Germinal center (tissue), 1 donor: ENCODE measurements around the gene NFATC2.

Source experiments
- DNase-seq: peaks from one replicate; pipeline ENCODE4 v3.0.0; 2012; ENCODE audit warnings: mixed read lengths, low spot score

Gene NFATC2

DNA sequence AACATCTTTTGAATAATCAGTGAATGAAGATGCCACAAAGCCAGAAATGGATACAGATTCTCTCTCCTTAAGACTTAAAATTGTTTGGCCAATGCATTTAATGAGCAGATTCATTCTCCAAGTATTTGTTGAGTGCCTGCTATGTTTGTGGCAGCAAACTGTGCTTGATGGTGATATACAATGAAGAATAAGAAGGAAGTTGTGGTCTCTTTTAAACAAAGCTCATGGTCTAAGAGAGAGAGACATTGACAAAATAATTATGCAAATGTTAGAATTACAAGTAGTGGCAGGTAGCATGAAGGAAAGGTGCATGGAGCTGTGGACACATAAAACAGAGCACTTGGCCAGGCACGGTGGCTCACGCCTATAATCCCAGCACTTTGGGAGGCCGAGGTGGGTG, 28.3 kb downstream of the NFATC2 start:
- no peak for DNase-seq

DNA sequence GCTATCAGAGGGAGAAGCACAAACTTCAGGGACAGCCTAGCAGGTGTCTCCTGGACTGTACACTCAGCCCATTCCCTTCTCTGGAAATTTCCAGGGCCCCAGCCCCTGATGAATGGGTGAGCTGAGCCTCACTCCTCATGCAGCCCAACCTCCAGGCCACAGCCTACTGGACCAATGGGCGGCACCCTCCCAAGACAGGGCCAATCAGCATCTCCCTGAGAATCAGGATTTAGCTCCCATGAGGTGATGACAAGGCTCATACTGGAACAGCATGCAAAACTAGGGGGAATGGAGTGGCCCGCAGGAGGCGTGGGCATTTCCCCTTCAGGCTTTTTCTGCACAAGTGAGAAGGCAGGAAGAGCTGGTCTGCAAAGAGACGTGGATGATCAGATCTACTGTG, 29.0 kb downstream of the NFATC2 start:
- DNase-seq = no peak

DNA sequence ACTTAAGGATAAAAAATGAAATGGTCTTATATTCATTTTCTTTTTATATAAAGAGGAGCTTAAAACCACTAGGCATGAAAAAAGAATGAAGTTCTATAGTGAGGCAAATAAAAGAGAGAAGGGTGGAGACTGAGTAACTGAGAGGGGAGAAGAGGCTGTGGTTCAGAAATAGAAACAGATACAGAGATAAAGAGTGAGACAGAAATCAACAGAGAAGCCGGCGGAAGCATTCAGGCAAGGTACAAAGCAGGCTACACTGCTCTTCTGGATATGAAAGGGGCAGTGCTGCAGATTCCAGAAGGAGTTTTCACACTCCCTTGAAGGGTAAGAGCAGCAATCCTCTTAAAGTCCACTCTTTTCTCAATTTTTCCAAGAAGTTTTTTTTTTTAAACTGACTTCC, 29.9 kb downstream of the NFATC2 start:
- no peak for DNase-seq

DNA sequence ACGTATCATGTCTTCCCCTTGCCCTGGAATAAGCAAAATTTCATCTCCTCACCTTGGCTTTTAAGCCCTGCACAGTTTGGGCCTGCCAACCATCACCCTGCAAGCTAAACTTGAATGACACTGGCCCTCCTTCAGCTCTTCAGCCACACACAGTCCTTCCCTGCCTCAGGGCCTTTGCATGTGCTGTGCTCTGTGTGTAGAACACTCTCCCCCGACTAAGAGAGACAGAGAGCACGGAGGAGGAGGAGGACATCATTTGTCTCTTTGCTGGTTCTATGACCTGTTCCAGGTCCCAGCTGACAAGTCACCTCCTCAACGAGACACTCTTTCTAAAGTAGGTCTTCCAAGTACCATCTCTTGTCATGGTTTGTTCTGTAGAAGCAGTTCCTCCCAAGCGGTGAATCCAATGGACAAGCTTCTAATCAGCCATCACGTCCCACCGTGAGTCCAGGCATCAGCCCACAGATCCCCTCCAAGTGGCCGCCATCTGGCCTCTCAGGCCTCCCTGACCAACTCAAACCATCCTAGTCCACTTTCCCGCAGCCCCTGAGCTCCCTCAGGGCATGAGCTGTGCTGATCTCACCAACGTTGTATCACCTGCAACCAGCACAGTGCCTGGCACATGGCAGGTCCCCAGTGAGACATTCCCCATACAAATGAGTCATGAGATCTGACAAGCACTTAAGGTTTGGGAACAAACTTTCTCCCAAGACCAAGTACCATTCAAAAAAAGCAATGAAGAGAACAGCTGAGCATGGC, 30.5 kb downstream of the NFATC2 start:
- DNase-seq = no peak

GRCh38 chr20:51510936-51511605, 31.4 kb downstream of the NFATC2 start:
- DNase-seq = no peak

DNA sequence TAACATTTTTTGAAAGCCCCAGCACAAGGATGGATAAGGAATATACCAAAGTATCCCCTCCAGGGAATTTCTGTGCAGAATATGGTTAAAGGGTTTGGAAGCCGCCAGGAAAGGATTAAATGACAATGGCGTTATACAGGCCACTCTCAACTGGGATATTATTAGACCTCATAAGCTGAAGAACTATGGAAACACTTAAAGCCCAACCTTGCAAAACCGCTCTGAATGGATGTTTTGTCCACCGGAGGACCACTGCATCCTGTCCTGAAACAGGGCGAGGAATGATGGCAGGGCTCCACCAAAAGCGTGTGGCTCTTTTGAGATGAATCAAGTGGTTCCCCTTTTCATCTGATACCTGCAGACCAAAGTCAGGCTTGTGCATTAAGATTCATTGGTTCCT, 32.4 kb downstream of the NFATC2 start:
- no peak for DNase-seq

DNA sequence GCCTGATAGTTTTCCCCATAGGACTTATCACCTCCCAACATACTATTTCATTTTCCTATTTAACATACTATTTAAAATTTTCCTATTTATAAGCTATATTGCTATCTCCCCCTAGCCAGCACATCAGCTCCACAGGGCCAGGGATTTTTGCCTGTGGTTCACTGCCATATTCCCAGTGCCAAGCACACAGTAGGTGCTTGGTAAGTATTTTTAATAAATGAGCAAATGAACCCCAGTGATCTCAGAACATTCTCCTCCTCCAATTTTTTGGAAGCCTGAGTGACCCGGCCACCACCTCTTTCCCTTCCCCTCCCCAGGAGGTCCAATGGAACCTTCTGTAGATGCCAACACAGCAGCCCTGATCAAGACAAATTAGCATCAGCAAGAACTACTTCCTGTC, 33.3 kb downstream of the NFATC2 start:
- DNase-seq = no peak

- DNase-seq = no peak
Measured at GRCh38 chr20:51508780-51509179, 33.7 kb downstream of the NFATC2 start.

- no peak for DNase-seq
Measured at GRCh38 chr20:51508158-51508557, 34.4 kb downstream of the NFATC2 start.

DNA sequence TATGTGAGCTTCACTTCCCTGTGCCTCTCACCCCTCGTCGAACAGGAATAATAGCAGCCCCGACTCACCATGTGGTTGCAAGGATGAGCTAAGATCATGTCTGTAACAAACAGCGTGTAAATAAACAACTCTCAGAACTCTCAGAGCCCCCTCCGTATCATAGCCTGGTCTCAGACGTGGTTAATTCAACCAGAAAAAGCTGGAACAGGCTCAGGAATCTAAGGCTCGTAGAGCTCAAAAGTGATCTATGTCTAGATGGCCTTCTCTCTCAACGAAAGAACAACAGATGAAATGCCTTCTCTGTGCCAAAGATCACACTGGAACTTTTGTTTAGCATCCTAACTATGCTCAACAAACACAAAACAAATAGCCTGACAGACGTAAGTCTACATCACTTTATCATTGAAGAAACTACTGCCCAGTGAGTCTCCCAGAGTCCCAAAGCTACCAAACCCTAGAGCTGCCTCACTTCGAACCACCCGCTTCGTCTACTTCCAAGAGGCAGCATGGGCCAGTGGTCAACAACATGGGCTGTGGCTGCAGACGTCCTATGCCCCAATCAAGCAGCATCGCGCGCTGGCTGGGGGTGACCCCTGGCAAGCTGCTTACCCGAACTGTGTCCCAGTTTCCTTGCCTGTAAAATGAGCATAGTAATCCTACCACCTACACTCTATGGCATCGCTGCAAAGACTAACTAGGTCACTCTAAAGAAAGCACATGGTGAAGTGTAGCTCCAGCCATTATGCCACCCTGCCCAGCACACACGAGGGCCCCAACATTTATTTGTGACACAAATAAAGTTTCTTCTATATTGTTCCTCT, 35.1 kb downstream of the NFATC2 start:
- no peak for DNase-seq

DNA sequence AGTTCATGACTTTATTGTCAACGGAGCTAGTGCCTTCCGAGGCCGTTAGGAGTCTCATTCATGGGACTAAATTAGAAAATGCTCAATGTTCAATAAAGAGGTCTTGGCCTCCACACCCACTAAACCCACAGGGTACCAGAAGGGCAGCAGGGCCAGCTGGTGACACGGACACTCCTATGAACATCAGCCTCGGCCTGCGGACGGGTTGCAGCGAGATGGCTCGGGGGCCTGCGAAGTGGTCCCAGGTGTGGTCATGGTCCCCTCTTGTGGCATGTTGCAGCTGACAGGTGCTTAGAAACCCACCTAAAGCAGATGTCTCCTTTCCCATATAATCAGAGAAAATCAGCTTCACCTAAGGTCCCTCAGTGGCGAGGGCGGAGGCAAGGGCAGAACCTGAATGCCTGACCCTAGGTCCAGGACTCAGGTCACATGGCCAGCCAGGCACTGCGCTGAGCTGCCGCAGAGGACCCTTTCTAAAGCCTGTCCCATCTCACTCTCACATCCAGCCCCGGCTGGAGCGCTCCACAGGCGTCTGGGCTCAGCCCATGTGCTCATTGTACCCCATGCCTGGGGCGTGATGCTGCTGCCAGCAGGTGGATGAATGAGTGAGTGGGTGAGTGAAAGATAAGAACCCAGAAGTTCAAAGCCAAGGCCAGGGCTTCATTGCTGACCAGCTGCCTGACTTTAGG, 35.8 kb downstream of the NFATC2 start:
- DNase-seq = no peak

DNA sequence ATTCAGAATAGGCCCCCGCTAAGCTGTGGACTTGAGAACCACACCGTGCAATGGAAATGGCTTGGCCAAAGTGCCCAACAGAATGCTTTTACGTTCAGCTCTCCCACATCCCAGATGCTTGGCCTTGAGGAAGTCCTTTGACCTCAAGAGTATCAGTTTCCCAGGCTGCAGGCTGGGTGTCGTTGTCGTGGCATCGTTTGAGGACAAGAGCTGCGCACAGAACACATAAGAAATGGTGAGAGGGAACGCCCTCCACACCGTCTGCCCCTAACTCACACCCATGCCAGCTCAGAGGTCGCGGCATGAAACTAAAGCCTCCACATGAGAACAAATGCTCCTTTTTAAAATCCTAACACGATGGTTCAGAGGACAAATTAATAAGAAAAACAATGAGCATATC, 37.0 kb downstream of the NFATC2 start:
- DNase-seq = no peak

DNA sequence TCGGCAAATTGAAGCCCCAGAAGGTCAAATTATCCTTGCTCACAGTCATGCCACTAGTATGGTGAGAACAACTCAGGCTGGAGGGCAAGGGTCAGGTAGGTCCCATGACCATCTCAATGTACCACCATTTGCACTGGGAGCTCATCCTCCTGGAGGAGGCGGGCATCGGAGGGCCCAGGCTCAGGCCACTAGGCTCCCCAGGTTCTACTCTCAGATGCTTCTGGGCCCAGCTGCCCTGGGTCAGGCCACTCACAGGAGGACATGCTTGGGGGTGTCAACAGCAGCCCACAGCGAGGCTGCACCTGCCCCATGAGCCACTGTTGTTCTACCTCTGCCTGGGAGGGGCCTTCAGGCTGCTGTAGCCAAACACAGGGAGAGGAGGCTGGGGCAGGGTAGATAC, 39.1 kb downstream of the NFATC2 start:
- no peak for DNase-seq

DNA sequence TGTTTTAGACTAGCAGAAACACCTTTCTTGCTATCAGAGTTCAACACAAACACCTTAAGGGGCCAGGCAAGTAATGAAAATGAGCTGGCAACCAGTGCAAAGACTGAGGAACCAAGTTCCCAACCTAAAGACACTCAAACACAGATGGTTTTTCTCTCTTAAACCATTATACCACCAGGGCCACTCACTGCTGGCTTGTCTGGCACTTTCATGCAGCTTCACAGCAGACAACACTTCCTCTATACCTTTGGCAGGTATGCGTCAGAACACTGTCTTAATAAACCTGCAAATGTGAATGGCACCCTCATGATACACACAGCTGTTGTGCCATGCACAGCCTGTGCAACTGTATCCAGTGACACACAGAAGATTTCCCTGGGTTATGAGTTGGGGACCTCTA, 41.6 kb downstream of the NFATC2 start:
- DNase-seq = peak; percentile 51

DNA sequence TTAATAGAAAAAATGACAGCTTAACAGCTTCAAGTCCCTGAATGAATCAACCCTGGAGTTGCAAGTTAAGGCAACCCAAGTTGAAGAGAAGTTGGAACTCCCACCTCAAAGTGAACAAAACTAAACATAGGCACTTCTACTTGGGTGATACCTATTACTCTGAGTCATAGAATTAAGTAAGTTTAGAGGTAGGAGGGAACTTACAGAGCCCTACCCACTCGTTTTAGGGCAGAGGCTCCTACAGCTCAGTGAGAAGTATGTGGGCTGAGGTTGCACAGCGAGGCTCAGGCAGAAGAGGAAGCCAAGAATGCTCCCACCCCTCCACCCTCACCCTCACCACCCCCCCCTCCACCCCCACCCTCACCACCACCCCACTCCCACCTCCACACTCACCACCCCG, 42.2 kb downstream of the NFATC2 start:
- DNase-seq = peak; percentile 51

DNA sequence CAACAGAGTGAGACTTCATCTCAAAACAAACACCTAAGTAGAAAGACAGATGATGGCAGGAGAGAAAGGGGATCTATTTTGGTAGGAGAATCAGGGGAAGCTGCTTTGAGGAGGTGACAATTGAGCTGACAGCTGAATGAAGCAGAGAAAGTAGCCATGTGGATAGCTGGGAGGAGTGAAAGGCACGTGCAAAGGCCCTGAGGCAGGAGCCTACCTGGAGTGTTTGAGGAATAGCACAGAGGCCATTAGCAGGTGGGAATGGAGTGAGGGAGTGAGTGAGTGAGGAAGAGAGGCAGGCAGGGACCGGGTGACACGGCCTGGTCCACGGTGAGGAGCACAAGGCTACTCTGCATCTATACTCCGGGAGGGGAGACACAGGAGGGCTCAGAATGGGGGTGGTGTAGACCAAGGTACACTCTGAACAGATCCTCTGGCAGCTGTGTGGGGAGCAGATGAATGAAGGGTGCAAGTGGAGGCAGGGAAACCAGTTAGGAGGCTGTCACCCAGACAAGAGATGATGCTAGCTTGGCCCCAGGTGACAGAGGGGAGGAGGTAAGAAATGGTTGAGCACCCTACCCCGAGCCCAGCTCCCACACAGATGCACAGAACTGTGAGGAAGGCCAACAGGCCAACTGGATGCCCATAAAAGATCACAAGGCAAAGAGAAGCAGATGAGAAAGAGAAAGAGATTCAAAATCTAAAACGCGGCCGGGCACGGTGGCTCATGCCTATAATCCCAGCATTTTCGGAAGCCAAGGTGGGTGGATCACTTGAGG, 43.6 kb downstream of the NFATC2 start:
- DNase-seq = no peak

- DNase-seq = peak; percentile 61
Measured at GRCh38 chr20:51497542-51498467, 44.7 kb downstream of the NFATC2 start.

GRCh38 chr20:51496964-51497363, 45.6 kb downstream of the NFATC2 start:
- no peak for DNase-seq

- DNase-seq = no peak
Measured at GRCh38 chr20:51495921-51496545, 46.5 kb downstream of the NFATC2 start.

- no peak for DNase-seq
Measured at GRCh38 chr20:51495291-51495690, 47.2 kb downstream of the NFATC2 start.
